DMS 273 treated with DMSO at 0.1 percent for 48 hours (cell line): ENCODE results near the gene ANXA6.

ENCODE experiments used
- DNase-seq: peaks from one replicate; lab custom pipeline; 2025; lab: John Stamatoyannopoulos, UW

ANXA6 gene

DNA sequence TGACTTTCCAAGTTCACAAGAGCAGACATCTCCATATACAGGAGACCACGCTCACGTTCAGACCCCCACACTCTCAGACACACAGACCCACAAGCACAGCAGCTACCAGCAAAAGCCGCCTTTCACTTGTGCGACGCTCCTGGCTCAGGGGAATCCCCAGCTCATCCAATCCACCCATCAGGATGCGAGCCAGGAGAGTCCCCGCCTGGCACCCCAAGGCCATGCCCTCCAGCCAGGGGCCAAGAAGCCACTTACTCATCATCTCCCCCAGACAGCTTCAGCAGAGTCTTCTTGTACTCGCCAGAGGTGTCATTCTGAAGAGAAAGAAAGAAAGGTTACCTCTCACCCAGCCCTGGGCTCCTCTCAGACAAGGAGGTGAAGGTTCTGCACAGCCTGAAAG lies 29.7 kb downstream of the ANXA6 start:
- DNase-seq = no peak

DNA sequence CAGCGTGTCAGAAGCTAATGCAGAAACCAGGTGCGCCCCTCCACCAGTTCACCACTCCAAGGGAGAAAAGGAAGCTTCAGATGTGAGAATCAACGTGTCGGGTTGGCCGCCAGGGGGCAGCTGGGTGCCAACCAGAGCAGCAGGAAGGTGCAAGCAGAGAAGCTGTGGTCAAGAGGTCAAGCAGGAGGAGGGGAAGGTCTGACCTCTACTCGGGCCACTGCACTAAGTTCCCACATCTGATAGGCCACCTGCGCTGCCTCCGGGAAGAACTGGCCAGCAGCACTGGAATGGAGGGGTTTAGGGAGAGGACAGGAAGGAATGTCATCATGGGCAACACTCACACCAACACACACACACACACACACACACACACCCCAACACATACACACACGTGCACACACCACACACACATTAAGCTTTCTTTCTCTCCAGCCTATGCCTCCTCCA lies 31.4 kb downstream of the ANXA6 start:
- DNase-seq = no peak

DNA sequence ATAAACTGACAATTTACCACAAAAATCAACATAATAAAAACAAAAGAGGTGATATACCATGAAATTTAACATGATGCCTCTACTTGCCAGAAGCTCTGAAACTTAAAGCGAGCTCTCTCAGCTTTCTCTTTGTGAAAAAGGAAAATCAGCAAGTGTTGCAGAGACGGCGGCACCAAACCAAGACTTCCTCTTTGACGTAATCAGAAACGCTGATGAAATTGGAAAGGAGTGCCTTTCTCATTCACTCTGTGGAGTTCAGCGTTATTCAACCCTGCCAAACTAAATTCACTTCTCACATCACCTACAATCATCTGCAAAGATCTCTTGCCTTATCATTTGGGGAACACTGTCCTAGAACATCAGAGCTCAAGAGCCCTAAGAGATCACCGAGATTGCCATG lies 32.2 kb downstream of the ANXA6 start:
- no peak for DNase-seq

DNA sequence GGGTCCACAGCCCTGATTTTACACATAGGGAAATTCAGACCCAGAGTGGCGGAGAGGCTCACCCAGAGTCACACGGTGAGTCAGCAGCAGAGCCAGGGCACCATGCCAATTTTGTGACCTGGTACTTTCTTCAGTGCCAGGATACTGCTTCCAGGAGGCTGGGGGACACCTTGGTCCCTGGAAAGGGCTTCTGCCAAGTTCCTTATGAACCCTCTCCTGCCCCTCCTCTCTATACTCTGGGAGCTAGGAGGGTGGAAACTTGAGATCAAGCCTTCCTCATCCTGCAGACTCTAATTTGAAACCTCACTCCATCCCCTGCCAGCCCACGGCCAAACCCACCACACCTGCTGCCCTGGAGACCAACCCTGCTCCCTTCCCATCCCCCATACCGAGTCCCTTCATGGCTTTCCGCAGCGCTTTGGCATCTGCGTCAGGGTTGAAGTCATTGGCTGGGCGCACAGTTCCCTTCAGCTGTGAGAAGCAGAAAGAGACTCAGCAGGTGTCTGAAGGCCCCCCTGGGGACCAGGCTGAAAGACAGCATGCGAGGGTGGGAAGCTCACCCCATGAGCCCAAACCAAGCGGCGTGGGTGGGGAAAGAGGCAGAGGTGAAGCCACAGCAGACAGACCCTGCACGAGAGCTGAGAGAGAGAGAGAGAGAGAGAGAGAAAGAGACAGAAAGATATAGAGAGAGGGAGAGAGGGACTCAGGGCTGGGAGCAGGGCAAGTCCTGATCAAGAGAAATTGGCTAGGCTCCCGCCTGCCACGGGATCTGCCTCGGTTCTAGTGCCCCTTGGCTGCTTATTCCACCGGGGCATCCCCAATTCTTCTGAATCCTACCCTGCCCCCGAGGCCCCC lies 33.5 kb downstream of the ANXA6 start:
- no peak for DNase-seq

DNA sequence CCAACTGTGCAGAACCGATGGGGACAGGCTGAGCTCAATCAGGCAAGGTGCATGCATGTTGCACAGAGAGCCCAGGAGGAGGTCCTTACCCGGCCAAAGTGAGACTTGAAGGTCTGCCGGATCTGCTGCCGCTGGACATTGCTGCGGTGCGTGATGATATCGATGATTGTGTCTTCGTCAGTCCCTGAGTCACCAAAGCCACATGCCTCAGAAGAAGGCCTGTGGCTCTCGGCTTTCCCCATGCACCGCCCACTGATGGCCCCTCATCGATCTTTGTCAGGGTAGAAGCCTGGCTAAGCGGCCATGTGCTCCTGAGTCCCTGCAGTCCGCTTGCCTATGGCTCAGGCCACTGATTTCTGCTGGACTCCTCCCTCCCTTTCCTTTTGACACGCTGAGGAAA lies 34.8 kb downstream of the ANXA6 start:
- DNase-seq = no peak

DNA sequence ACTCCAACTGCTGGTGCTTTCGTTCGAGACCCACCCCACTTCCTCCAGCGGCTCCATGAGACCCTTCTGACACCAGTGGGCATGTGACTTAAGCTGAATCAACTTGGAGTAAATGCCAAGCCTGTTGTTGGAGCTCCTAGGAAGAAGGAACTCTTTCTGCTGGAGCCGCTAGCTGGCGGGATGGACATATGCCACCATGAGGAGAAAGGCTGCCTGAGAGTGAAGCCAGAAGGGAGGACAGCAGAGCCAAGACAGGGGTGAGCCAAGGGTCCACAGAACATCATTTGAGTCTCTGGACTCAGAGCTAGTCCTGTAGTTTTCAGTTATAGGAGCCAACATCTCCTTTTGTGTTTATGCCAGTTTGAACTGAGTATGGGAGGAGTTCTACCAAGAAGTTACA lies 35.9 kb downstream of the ANXA6 start:
- no peak for DNase-seq

DNA sequence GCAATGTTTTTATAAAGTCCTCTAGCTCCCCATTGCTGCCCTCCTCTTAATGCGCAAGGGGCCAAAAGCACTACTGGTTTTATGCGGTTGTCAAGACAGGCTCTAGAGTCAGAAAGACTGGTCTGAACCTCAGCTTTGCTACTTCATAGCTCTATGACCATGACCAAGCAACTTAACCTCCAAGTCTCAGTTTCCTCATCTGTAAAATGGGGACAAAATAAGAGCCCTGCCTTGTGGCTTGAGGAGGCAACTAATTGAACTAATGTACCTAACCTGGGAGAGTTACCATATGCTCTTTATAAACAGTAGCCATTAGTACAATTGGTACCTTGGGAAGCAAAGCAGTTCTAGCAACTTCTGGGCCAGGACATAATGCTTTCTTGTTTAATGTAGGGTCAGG lies 36.5 kb downstream of the ANXA6 start:
- DNase-seq = no peak

DNA sequence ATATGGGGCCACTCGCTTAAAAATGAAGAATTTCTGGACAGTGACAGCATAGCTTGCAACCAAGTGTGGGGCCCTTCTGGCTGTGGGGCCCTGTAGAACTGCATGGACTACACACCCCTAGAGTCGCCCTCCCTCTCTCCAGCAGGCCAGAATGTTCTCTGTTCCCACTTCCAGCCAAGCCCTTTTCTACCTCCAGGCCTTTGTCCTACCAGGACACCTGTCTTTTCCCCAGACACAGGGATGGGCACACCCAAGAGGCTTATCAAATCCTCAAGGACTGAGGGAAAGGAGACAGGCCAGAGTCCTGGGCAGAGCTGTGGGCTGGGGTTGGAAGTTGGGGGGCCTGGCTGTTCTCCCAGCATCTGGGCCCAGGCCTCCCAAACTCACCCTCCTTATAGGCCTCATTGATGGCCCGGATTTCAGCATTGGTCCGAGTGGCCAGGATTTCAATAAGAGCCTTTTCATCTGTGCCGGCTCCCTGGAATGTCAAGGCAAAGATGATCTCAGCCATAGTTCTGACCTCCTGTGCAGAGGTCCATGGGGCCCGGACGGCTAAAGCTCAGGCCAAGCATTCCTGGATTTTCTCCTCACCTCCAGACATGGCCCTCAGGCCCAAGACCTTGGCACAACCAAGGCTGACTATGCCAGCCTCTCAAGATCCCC lies 38.5 kb downstream of the ANXA6 start:
- DNase-seq = no peak

DNA sequence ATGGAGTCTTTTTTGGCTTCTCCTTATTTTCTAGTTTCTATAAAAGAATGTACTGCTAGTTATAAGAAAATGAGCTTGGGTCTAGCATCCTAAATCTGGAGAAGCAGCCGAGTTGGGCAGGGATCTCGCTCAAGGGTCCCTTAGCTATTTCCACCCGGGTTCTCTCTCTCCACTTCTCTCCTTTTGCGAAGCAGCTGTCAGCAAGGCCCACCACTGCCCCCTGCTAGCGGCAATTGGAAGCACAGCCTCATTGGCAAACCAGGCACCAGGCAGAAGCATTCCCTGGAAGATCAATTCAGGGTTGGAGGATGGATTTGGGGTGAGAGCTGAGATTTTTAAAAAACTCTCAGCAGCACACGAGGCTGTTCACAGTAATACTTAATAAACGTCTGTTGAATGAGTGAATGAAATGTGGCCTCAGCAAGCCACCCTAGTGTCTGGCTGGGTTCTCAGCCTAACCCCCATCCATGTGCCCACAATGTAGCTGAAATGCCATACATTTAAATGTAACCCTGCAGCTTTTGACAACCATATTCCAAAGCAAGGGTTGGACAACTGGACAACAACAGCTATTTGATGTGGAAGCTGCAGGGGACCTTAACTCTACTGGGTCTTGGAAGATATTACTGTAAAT lies 42.2 kb downstream of the ANXA6 start:
- DNase-seq = no peak

DNA sequence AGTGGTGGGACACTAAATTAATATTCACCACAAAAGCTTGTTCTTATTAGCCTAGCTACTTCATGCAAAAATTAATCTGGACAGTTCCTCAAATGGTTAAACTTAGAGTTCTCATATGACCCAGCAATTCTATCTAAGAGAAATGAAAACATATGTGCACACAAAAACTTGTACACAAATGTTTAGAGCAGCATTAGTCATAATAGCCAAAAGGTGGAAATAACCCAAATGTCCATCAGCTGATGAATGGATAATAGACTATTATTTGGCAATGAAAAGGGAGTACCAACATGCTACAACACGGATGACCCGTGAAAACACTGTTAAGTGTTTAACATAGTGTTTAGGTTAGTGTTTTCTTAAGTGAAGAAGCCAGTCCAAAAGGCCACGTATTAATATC lies 43.9 kb downstream of the ANXA6 start:
- DNase-seq = no peak

DNA sequence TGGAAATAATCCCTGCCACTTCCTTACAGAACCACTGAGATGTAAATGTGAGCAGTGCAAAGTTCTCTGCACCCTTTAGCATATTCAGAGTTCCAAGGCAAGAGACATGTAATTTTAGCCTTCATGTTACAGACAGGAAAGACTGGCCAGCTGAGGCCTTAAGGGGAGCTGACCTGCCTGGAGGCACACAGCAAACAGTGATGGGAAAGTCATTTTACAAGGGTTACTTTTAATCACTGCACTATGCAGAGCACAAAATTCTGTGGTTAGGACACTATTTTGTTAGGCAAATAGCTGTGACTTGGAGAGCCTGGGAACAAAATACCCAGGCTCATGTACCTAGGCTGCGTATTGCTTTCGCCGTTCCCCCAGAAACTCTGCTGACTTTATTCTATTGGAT lies 46.6 kb downstream of the ANXA6 start:
- DNase-seq = no peak

DNA sequence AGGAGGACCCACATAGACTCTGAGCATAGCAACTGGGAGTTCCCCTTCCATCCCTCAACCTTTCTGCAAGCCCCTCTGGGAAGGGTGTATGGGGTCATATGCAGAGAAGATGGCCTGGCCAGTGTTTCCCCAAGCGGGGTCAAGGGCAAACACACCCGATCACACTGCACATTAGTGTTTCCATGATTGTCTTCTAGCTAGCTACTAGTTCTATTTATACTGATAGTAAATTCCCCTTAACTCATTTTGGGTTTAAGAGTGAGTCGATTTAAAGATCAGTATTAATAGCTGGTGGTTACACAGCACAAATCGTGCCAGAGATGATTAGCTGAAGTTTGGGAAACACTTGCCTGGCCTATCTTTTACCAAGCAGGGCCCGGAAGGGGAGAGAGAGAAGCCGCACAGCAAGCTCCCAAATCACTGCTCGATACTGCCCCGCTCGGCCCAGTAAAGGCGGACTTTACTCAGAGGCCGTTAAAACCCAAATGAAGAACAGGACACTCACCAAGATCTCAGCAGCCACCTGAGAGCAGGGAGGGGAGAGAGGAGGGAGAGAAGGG lies 47.4 kb downstream of the ANXA6 start:
- DNase-seq = no peak

DNA sequence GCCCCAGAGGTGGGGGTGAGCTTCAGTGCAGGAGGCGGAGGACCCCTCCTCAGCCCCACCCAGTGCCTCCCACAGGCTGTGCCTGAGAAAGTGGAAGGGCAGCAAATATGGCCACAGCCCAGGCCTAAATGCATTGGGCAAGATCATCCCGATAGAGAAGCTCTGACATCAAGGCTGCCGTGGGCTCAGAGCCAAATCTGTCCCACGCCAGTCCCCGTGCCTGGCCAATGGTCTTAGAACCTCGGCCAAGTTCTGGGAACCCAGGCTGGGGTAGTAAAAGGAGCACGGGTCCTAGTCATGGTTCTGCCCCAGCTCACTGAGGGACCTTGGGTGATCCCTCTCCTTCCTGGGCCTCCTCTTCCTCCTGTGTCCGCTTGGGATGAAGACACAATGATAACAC lies 49.0 kb downstream of the ANXA6 start:
- no peak for DNase-seq

DNA sequence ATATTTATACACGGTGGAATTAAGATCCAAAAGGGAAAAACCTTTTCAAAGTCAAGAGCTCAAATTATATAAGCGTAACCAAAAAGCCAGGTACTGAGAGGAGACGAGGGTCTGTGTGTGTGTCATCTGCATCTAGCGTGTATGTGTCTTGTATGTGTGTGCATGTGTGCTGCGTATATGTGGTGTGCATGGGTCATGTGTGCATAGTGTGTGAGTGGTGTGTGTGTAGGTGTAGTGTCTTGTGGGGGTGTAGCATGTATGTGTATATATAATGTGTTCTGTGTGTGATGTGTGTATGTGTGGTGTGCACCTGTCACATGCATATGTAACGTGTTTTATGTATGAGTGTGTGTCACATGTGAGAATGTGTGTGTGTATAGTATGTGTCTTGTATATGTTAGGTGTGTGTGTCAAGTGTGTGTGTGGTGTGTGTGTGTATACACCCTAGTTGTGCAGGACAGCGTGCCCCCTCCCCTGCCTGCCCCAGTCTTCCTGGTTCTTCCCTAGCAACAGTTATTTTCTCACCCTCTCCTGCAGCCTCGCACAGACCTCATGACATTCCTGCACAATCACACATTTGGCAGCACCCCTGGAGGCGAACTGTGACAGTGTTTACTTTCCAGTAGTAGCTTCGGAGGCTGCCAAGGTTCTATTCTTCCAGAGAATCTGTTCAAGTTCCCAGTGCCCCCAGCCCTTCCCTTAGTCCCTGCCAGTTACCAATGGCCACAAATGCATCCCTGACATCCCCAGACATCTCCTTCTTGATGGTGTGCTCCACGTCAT lies 49.6 kb downstream of the ANXA6 start:
- no peak for DNase-seq

DNA sequence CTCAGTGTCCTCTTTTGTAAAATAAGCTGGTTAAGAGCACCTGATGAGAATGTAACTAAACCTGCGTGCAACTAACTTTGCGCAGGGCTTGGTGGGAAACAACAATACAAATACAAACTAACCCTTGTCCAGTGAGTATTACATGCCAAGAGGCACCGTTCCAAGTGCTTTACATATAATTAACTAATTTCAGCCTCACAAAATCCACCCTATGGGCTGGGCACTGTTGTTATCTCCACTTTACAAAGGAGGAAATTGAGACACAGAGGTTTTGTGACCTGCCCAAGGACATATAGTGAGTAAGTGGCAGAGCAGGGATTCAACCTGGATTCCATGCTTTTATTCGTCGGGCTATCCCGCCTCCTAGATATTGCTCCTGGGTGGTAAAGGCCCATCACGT lies 50.5 kb downstream of the ANXA6 start:
- DNase-seq = no peak

DNA sequence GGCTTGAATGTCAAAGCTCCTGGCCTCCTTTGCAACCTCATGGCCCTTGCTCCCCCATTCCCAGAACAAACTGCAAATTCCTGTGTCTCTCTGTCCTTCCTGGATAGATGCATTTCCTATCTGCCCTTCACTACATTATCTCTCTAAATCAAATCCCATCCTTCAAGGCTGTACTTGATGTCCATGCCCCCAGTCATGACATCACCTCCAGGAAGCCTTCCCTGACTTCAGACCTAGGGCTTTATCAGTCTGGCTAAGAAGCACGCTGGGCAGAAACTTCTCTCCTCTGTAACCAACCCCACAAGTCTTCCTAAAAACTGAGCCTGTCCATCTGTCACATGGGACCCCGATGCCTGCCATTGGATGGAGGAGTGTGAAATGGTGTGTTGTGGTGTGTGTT lies 51.1 kb downstream of the ANXA6 start:
- DNase-seq = no peak

DNA sequence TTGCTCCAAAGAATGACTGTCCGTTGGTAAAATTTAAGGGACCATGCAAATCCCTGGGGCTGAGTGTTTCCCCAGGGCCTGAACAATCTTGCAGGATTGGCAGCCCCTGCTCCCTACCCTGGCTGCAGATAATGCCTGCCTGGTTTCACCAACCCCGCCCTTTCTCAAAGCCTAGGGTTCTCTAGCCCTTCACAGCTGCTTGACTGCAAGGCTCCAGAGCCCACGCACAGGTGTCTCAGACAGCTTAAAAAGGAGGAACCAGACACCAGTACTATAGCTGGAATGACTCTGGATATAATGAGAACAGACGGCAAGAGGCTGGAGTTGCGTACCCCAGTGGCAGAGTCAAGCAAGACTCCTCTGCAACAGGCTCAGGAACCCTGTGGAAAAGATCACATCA lies 51.5 kb downstream of the ANXA6 start:
- DNase-seq = no peak

DNA sequence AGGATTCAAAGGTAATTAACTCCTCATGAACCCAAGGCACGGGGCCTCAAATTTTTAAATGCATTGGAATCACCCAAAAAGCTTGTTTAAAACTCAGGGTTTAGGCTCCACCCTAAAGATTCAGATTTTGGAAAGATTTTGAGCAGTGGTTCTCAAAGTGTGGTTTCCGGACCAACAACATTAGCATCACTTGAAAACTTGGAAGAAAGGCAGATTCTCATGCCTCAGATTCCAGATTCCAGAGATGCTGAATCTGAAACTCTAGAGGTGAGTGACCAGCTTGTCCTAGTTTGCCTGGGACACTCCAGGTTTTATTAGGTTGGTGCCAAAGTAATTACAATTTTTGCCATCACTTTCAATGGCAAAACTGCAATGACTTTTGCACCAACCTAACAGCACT lies 52.0 kb downstream of the ANXA6 start:
- DNase-seq = no peak

DNA sequence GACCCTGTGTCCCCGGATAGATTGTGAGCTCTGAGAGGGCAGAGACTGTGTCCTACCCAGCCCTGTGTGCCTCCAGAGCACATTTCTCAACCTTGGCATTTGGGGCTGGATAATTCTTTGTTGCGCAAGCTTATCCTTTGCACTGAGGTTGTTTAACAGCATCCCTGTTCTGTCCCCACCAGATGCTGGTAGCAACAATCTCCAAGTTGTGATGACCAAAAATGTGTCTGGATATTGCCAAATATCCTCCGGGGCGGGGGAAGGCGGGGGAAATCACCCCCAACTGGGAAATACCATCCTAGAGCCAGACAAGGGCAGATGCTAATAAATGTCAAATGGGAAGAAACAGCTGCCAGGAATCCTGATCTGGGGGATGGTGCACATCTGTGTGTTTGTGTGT lies 52.8 kb downstream of the ANXA6 start:
- DNase-seq = no peak

DNA sequence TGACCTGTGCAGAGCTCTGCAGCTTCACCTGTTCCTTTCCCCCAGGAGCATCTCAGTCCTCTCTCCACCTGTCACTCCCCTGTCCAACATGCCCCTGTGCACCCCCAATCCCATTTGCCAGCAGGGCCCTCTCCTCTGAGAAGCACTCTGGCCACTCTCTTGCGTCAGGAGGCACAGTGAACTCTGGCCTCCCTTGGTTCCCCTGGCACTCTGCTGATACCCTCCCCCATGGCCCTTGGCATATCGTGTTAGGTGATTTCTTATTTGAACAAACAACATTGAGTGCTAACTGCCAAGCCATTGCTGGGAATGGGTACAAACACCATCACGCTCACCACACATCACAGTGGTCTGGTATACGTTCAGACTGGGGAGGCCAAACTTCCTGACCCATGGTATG lies 55.8 kb downstream of the ANXA6 start:
- no peak for DNase-seq

DNA sequence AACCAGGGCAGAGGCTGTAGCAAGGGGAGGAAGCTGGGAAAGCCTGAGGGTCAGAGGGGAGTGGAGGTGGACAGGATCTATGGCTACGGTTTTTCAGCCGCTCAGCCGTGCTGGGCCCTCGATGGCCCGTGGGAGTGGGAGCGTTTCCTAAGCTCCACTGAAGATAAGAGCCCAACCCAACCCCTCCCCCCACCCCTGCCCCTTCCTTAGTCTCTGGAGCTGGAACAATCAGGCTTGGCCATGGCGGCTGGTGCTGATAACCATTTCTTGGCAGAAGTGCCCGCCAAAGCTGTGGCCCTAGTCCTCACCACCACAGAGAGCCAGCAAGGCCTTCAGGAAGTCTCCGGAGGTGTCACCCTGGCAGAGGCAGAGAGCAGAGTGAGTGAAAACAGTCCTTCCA lies 56.4 kb downstream of the ANXA6 start:
- DNase-seq = no peak

DNA sequence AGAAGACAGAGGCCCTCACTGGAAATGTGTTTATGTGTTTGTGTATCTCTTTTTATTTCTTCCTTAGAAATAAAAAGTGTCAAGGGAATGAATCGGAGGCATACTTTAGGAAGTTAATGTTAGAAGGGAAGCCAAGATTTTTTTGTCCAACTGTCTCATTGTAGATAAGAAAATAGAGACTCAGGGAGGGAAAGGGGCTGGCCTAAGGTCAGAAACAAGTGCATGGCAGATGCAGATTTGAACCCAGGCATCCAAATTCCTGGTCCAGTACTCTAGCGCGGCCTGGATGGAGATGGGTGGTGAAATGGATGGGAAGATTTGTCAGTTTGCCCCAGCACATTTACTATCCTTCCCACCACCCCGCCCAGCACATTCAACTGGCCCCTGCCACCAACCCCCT lies 56.9 kb downstream of the ANXA6 start:
- DNase-seq = no peak
